ENCODE measurements around the gene MARCHF9. TPM values are rescaled to one million over a fixed set of nuclear protein-coding genes. Genes with fewer than 3 reads are reported as not detected.

Gene MARCHF9
- total RNA-seq, 2 donors from 2014 or later = 11.1 to 13.2 TPM

DNA sequence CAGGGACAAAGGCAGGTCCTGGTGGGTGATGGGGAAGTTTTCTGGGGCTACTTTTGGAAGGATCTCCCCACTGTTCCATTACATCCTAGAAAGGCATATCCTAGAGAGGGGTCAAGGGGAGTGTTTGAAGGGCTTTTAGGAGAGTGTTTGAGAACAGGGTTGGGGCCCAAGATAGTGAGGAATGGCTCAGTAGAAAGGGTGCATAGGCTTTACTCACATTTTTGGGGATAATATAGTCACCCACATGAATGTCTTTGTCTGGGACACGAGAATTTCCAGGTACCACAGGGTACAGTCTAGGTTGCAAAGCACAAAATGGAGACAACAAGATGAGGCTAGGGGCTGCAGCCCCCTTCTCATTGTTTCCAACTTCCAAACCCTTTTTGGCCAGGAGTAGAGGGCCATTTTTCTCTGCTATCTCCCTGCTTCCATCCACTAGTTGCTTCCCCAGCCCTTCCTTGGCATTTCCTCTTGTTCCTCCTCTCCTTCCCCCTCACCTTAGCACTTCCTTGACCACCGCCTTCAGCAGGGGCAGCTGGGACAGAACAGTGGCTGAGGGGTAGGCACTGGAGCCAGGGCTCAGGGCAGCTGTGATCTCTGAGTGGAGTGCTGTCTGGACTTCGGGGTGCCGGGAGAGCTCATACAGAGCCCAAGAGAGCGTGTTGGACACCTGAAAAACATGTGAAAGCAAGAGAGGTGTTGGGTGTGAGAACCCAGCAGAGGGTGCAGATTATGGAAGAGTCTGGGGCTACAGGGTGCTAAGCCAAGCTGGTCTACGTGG, 9.2 kb downstream of the MARCHF9 start:
- H3K4me3 ChIP-seq = no peak overlapping the region
- TF ChIP-seq CTCF (IDR thresholded peaks at IDR 0.05) (no peak), POLR2A (IDR thresholded peaks at IDR 0.05) (no peak), POLR2AphosphoS5 (IDR thresholded peaks at IDR 0.05) (no peak)
- H3K36me3 ChIP-seq = no peaks in the 10 kb centered on the region
- intact Hi-C loops (cut with DNase I) = no loop called here
- no peak for DNase-seq (ENCODE audit: low spot score)
- H3K27me3 ChIP-seq (replicated peaks; ENCODE audit: insufficient read depth) = no peaks in the 10 kb centered on the region
- H3K27ac ChIP-seq = no peak overlapping the region
- H3K4me1 ChIP-seq (replicated peaks) = peaks cover 19% of the 10 kb centered on the region
- 79% methylated on average over 6 of the region's 6 CpGs for WGBS
- no peaks in the 10 kb centered on the region for H3K9me3 ChIP-seq

DNA sequence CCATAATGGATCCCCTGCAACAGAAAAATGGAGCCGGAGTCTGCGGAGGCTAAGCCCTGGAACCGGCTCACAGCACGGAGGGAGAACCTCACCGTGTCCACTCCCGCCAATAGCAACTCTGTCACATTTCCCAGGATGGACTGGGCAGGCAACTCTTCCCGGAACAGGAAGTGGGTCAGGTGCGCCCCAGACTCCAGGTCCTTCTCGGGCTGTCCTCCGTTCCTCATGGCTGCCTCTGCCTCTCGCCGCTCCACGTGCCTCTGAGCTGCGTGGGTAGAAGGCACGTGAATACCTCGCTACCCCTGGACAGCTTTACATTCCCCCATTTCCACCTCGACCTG, 9.7 kb downstream of the MARCHF9 start:
- H3K36me3 ChIP-seq = no peaks in the 10 kb centered on the region
- no peaks in the 10 kb centered on the region for H3K27me3 ChIP-seq (replicated peaks; ENCODE audit: insufficient read depth)
- intact Hi-C loops (cut with DNase I) = no loop called here
- H3K9me3 ChIP-seq = no peaks in the 10 kb centered on the region
- H3K4me1 ChIP-seq (replicated peaks) = peaks cover 19% of the 10 kb centered on the region
- no peak overlapping the region for H3K27ac ChIP-seq
- H3K4me3 ChIP-seq = peak overlapping the region; percentile 7 to 15
- TF ChIP-seq POLR2AphosphoS5 (IDR thresholded peaks at IDR 0.05) (no peak), CTCF (IDR thresholded peaks at IDR 0.05) (no peak)
- 16% methylated on average over 17 of the region's 17 CpGs for WGBS
- no peak for DNase-seq (ENCODE audit: low spot score)

GRCh38 chr12:57765003-57765697, 10.2 kb downstream of the MARCHF9 start:
- DNase-seq (ENCODE audit: low spot score) = no peak
- Histone ChIP-seq H3K36me3 (no peaks in the 10 kb centered on the region), H3K4me3 (peak overlapping the region; percentile 7 to 15), H3K9me3 (no peaks in the 10 kb centered on the region), H3K4me1 (replicated peaks) (peaks cover 19% of the 10 kb centered on the region), H3K27me3 (replicated peaks; ENCODE audit: insufficient read depth) (no peaks in the 10 kb centered on the region), H3K27ac (no peak overlapping the region)
- TF ChIP-seq POLR2A (IDR thresholded peaks at IDR 0.05) (no peak), POLR2AphosphoS5 (IDR thresholded peaks at IDR 0.05) (no peak), CTCF (IDR thresholded peaks at IDR 0.05) (peak in 1 of 4 experiments; percentile 25)
- WGBS = under 1% methylated on average over 20 of the region's 60 CpGs
- intact Hi-C loops (cut with DNase I) = no loop called here

DNA sequence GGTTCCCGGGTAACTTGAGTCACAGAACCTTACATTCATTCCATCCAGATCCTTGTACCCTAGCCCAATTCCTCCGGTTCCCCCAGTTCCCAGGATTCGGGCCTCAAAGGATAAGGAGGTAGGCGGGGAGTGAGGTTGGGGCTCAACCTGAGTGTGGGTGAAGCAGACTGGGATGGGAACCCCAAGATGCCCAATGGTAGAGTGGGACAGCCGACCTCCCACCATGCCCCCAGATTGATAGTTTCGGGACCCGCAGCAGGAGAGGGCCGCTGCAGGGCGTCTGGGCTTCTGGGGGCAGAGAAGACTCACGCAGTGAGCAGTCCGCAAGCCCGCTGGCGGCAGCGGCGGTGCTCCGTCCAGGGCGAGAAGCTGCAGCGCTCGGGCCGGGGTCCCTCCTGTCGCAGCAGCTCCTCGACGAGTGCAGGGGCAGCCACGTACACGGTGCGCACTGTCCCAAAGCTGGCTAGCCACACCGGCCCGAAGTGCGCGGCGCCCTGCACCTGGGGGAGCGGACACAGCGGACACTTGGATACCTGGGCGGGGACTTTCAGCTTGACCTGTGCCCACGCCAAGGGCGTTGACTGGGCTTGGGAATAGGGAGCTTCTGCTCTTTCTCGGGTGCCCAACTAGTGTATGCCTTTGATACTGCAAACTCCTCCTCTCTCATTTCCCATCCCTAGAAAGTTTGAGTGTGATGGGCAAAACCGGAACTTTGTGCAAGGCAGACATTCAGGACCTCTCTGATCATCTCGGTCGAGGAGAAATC, 11.0 kb downstream of the MARCHF9 start:
- no peaks in the 10 kb centered on the region for H3K36me3 ChIP-seq
- TF ChIP-seq CTCF (IDR thresholded peaks at IDR 0.05) (no peak), POLR2A (IDR thresholded peaks at IDR 0.05) (no peak), POLR2AphosphoS5 (IDR thresholded peaks at IDR 0.05) (no peak)
- H3K4me1 ChIP-seq (replicated peaks) = peaks cover 19% of the 10 kb centered on the region
- intact Hi-C loops (cut with DNase I) = no loop called here
- no peaks in the 10 kb centered on the region for H3K27me3 ChIP-seq (replicated peaks; ENCODE audit: insufficient read depth)
- WGBS = 6% methylated on average over 40 of the region's 40 CpGs
- no peak for DNase-seq (ENCODE audit: low spot score)
- no peaks in the 10 kb centered on the region for H3K9me3 ChIP-seq
- H3K27ac ChIP-seq = no peak overlapping the region
- peak overlapping the region in 1 of 2 donors; percentile 16 for H3K4me3 ChIP-seq

Data from prostate gland (tissue), 2 donors.